Brain microvascular endothelial cell (primary cell): ENCODE data around the gene HDGFL2.

Experiments
- DNase-seq: peaks from one replicate; pipeline ENCODE4 v3.0.0-alpha.2; 2020
- H3K27ac ChIP-seq: fragments of 250-450 bp; sonication (Bioruptor Pico); 2 replicates; pipeline ENCODE4 v1.5.1; 2020; ENCODE audit warnings: mild to moderate bottlenecking, moderate library complexity
- H3K27me3 ChIP-seq: fragments of 250-450 bp; sonication (Bioruptor Pico); replicated peaks from 2 replicates; pipeline ENCODE4 v1.5.1; 2020; ENCODE audit warnings: mild to moderate bottlenecking
- H3K36me3 ChIP-seq: fragments of 250-450 bp; sonication (Bioruptor Pico); replicated peaks from 2 replicates; pipeline ENCODE4 v1.5.1; 2020; ENCODE audit warnings: mild to moderate bottlenecking
- H3K4me3 ChIP-seq: 2 replicates; pipeline ENCODE4 v1.5.1; 2011; ENCODE audit warnings: low read depth, mild to moderate bottlenecking, control low read depth, low read length, moderate library complexity
- CTCF ChIP-seq: IDR thresholded peaks from 2 replicates; pipeline ENCODE4 v1.5.1; 2011; ENCODE audit warnings: low read depth, mild to moderate bottlenecking, moderate library complexity, low read length, control low read depth, inconsistent platforms; ENCODE audit errors: missing control alignments
- in situ Hi-C: cut with HindIII; loops from 2 replicates; pipeline ENCODE4 v1.10.0; 2017; ENCODE audit warnings: low sequenced_read_pairs, low pct_ligation_motif_present

HDGFL2 gene

GRCh38 chr19:4454747-4455718, 17.1 kb upstream of the HDGFL2 start:
- Histone ChIP-seq H3K4me3 (peak overlapping the region; percentile 90), H3K36me3 (peaks cover 31% of the 10 kb centered on the region), H3K27ac (peak overlapping the region; percentile 89), H3K27me3 (no peaks in the 10 kb centered on the region)
- in situ Hi-C loops, result no loop called here
- peak; percentile 39 for DNase-seq
- TF ChIP-seq CTCF, result no peak

- Histone ChIP-seq H3K27me3 (no peaks in the 10 kb centered on the region), H3K4me3 (peak overlapping the region; percentile 90), H3K36me3 (peaks cover 26% of the 10 kb centered on the region), H3K27ac (peak overlapping the region; percentile 89)
- in situ Hi-C loops, result no loop called here
- no peak for TF ChIP-seq CTCF
- DNase-seq, result peak; percentile 54
These were observed 16.2 kb upstream of the HDGFL2 start for GRCh38 chr19:4455719-4456475.

GRCh38 chr19:4456476-4456842, 15.6 kb upstream of the HDGFL2 start:
- Histone ChIP-seq H3K27ac (peak overlapping the region; percentile 89), H3K27me3 (no peaks in the 10 kb centered on the region), H3K36me3 (peaks cover 21% of the 10 kb centered on the region), H3K4me3 (peak overlapping the region; percentile 90)
- in situ Hi-C loops, result no loop called here
- peak; percentile 52 for DNase-seq
- TF ChIP-seq CTCF, result peak; percentile 19

- Histone ChIP-seq H3K27me3 (no peaks in the 10 kb centered on the region), H3K36me3 (peaks cover 15% of the 10 kb centered on the region), H3K27ac (peak overlapping the region; percentile 89), H3K4me3 (peak overlapping the region; percentile 90)
- peak; percentile 22 for DNase-seq
- no peak for TF ChIP-seq CTCF
- in situ Hi-C loops, result no loop called here
These were observed 15.0 kb upstream of the HDGFL2 start for GRCh38 chr19:4456843-4457653.

- peaks cover 7% of the 10 kb centered on the region for H3K36me3 ChIP-seq
- TF ChIP-seq CTCF, result no peak
- peak within 1 kb of the TSS; percentile 90 for H3K4me3 ChIP-seq
- no peaks in the 10 kb centered on the region for H3K27me3 ChIP-seq
- in situ Hi-C loops, result no loop called here
- H3K27ac ChIP-seq, result peak within 1 kb of the TSS; percentile 89
- peak; percentile 98 for DNase-seq
These were observed 14.3 kb upstream of the HDGFL2 start, which contains the start of gene UBXN6 for GRCh38 chr19:4457654-4458395. TSS of gene UBXN6 (minus strand) at chr19:4457794. CDS start at chr19:4457697, 97 bp downstream.
